Erythroblast (primary cell): ENCODE results near the gene MEF2C.

Experiments used
- GATA1 ChIP-seq: IDR thresholded peaks from 2 replicates; pipeline ENCODE4 v1.6.1; 2011; ENCODE audit warnings: low read depth, mild to moderate bottlenecking, control low read depth, low read length, moderate library complexity
- POLR2A ChIP-seq: IDR thresholded peaks from 2 replicates; pipeline ENCODE4 v1.6.1; 2011; ENCODE audit warnings: mild to moderate bottlenecking, low read length

GRCh38 chr5:88785746-88786565 lies 97.0 kb downstream of the MEF2C start:
- TF ChIP-seq POLR2A = no peak
- no peak for TF ChIP-seq GATA1
